GM18951 (cell line): ENCODE results near the gene PDCL3.

Experiments used
- POLR2A ChIP-seq: IDR thresholded peaks from 4 replicates; pipeline ENCODE4 v1.6.1; 2011; ENCODE audit warnings: mild to moderate bottlenecking; ENCODE audit not compliant: insufficient read length, insufficient read depth; ENCODE audit errors: extremely low read depth
- in situ Hi-C: fragments of 300-500 bp; cut with MboI; formaldehyde crosslinking; loops from one replicate; pipeline ENCODE4 v1.12.0; 2022; ENCODE audit warnings: low sequenced_read_pairs, mixed read lengths, inconsistent platforms; ENCODE audit not compliant: unreplicated experiment

PDCL3 gene

GRCh38 chr2:100611079-100612029 is 48.6 kb downstream of the PDCL3 start:
- in situ Hi-C loops: loop anchor here (25.0 kb wide), 1 partner anchor 376 kb away; no protein-coding TSS in a partner anchor
- no peak for TF ChIP-seq POLR2A

GRCh38 chr2:100612388-100613000 is 49.7 kb downstream of the PDCL3 start:
- no peak for TF ChIP-seq POLR2A
- in situ Hi-C loops: loop anchor here (25.0 kb wide), 1 partner anchor 375 kb away; no protein-coding TSS in a partner anchor

- TF ChIP-seq POLR2A: no peak
- in situ Hi-C loops: loop anchor here (25.0 kb wide), 1 partner anchor 374 kb away; no protein-coding TSS in a partner anchor
These were observed 50.9 kb downstream of the PDCL3 start for GRCh38 chr2:100613719-100614118.

GRCh38 chr2:100614455-100615000 is 51.7 kb downstream of the PDCL3 start:
- in situ Hi-C loops: loop anchor here (25.0 kb wide), 1 partner anchor 373 kb away; no protein-coding TSS in a partner anchor
- TF ChIP-seq POLR2A: no peak

GRCh38 chr2:100615471-100615870 is 52.7 kb downstream of the PDCL3 start:
- TF ChIP-seq POLR2A: no peak
- in situ Hi-C loops: loop anchor here (25.0 kb wide), 1 partner anchor 372 kb away; no protein-coding TSS in a partner anchor

GRCh38 chr2:100615886-100616285 is 53.1 kb downstream of the PDCL3 start:
- in situ Hi-C loops: loop anchor here (25.0 kb wide), 1 partner anchor 371 kb away; no protein-coding TSS in a partner anchor
- no peak for TF ChIP-seq POLR2A

- in situ Hi-C loops: loop anchor here (25.0 kb wide), 1 partner anchor 370 kb away; no protein-coding TSS in a partner anchor
- no peak for TF ChIP-seq POLR2A
These were observed 54.1 kb downstream of the PDCL3 start for GRCh38 chr2:100616841-100617390.

GRCh38 chr2:100619951-100620350 is 57.2 kb downstream of the PDCL3 start:
- no peak for TF ChIP-seq POLR2A
- in situ Hi-C loops: loop anchor here (25.0 kb wide), 1 partner anchor 367 kb away; no protein-coding TSS in a partner anchor

- in situ Hi-C loops: loop anchor here (25.0 kb wide), 1 partner anchor 367 kb away; no protein-coding TSS in a partner anchor
- TF ChIP-seq POLR2A: no peak
These were observed 57.7 kb downstream of the PDCL3 start for GRCh38 chr2:100620481-100620880.

- no peak for TF ChIP-seq POLR2A
- in situ Hi-C loops: loop anchor here (25.0 kb wide), 1 partner anchor 366 kb away; no protein-coding TSS in a partner anchor
These were observed 58.7 kb downstream of the PDCL3 start for GRCh38 chr2:100621371-100621951.

- in situ Hi-C loops: loop anchor here (25.0 kb wide), 1 partner anchor 364 kb away; no protein-coding TSS in a partner anchor
- no peak for TF ChIP-seq POLR2A
These were observed 60.4 kb downstream of the PDCL3 start for GRCh38 chr2:100623033-100623715.

GRCh38 chr2:100623930-100624329 is 61.1 kb downstream of the PDCL3 start:
- in situ Hi-C loops: loop anchor here (25.0 kb wide), 1 partner anchor 363 kb away; no protein-coding TSS in a partner anchor
- TF ChIP-seq POLR2A: no peak
